Mucosa of descending colon (tissue), 3 donors: ENCODE data around the gene CRISP2. TPM values are rescaled to one million over a fixed set of nuclear protein-coding genes. Genes with fewer than 3 reads are reported as not detected.

Experiments used
- ATAC-seq: fragments of 200-7000 bp; cut with Tn5 transposase; one replicate; pipeline ENCODE4 v1.9.1; 2020; ENCODE audit warnings: mild to moderate bottlenecking, moderate library complexity
- DNase-seq, 3 donors: peaks; one replicate each; pipeline ENCODE4 v3.0.0-alpha.2; 2020
- H3K36me3 ChIP-seq: fragments of 200-600 bp; one replicate; pipeline ENCODE4 v1.8.0; 2021; ENCODE audit warnings: low read depth, mild to moderate bottlenecking
- H3K4me1 ChIP-seq: fragments of 200-600 bp; one replicate; pipeline ENCODE4 v1.8.0; 2021; ENCODE audit warnings: low read depth, mild to moderate bottlenecking
- H3K4me3 ChIP-seq: fragments of 200-600 bp; one replicate; pipeline ENCODE4 v1.8.0; 2021; ENCODE audit warnings: mild to moderate bottlenecking
- H3K9me3 ChIP-seq: fragments of 200-600 bp; one replicate; pipeline ENCODE4 v1.8.0; 2021; ENCODE audit warnings: mild to moderate bottlenecking
- intact Hi-C, 2 donors: fragments of 100-400 bp; cut with DNase I in 1 of 2; cut with micrococcal nuclease in 1 of 2; formaldehyde crosslinking; loops; one replicate each; pipeline versions ENCODE4 v1.11.0 to v1.11.1; 2022; cut with DNase I, micrococcal nuclease
- long read RNA-seq, 2 donors: library from polyadenylated mRNA; unstranded; transcript quantifications; one replicate each; pipeline ENCODE4 v2.0.0, GENCODE V29; 2019 to 2021
- total RNA-seq, 3 donors: library from RNA; stranded (reverse); fragmentation: NEBNext Ultra II Directional in 2 of 3; extraction: Animal tissue kit (Norgen Biotek cat#: 25700) in 2 of 3; gene quantifications; one replicate each; pipeline versions ENCODE4 v1.2.1 to v1.2.4, GENCODE V29; 2021 to 2023
- TF ChIP-seq, protein P1 (sequence below): fragments of 200-600 bp; IDR thresholded peaks from one replicate; pipeline ENCODE4 v1.8.0; 2022; ENCODE audit warnings: antibody characterized with exemption, mild to moderate bottlenecking
- donor health status: DM: no; HTN: no; CAD: no; lungs with moderate emphysema.
- donor health status: DM: no; HTN: no; CAD: no.
- donor health status: DM: no; HTN: yes; CAD: no.

CRISP2 gene, protein sequence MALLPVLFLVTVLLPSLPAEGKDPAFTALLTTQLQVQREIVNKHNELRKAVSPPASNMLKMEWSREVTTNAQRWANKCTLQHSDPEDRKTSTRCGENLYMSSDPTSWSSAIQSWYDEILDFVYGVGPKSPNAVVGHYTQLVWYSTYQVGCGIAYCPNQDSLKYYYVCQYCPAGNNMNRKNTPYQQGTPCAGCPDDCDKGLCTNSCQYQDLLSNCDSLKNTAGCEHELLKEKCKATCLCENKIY
- not detected for total RNA-seq
- long read RNA-seq, donor 1, result 0 reads
- long read RNA-seq, donor 2, result 0 reads

DNA sequence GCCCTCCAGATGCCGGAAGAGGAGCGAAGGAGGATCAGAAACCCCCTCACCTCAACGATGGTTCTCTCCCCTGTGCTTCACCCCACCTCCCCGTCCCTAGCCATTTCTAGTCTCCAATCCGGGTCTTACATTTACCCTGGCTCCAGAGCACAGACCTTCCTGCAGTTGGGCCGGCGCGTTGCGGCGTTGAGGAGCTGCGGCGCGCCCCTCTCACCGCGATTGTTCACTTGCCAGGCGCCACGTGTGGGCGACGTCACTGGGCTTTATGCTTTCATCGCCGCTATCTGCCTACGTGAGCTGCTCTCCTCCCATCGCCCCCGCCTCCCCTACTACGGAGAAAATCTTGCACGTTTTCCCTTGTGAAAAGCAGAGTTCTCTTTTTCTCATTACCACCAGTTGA lies at the start of gene CRISP2:
TSS of gene CRISP2 (minus strand) at position 198 of the 400 bp plus-strand sequence. CDS start 4,347 bp downstream, outside the sequence.
- ATAC-seq (no peak), DNase-seq (no peak)
- TF ChIP-seq, protein P1, sequence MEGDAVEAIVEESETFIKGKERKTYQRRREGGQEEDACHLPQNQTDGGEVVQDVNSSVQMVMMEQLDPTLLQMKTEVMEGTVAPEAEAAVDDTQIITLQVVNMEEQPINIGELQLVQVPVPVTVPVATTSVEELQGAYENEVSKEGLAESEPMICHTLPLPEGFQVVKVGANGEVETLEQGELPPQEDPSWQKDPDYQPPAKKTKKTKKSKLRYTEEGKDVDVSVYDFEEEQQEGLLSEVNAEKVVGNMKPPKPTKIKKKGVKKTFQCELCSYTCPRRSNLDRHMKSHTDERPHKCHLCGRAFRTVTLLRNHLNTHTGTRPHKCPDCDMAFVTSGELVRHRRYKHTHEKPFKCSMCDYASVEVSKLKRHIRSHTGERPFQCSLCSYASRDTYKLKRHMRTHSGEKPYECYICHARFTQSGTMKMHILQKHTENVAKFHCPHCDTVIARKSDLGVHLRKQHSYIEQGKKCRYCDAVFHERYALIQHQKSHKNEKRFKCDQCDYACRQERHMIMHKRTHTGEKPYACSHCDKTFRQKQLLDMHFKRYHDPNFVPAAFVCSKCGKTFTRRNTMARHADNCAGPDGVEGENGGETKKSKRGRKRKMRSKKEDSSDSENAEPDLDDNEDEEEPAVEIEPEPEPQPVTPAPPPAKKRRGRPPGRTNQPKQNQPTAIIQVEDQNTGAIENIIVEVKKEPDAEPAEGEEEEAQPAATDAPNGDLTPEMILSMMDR, result no peak
- H3K36me3 ChIP-seq, result no peaks in the 10 kb centered on the region
- H3K4me3 ChIP-seq, result no peak within 1 kb of the TSS
- H3K9me3 ChIP-seq, result no peaks in the 10 kb centered on the region
- intact Hi-C loops, result no loop called here
- no peaks in the 10 kb centered on the region for H3K4me1 ChIP-seq

DNA sequence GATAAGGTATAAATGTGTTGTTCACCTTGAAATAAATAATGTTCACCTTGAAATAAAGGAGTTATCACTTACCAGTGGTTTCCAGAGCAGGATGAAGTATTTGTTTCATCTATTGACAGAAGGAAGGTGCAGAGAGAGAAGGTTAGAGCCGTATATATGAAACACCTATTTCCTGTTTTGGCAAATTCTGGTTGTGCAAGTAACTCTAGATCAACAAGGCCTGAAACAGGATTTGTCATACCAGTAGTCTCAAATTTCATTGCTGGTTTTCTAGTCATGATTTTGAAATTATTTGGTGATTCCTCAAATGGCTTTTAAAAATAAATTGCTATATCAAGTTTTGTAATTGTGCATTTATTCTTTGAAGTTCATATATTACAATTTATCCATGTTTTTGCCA lies 30.9 kb upstream of the CRISP2 start, which contains the start of gene CRISP3:
TSS of gene CRISP3 (minus strand) at position 130 of the 400 bp plus-strand sequence. CDS start at position 109, 21 bp downstream.
- DNase-seq, result no peak
- H3K4me1 ChIP-seq, result no peaks in the 10 kb centered on the region
- intact Hi-C loops, result no loop called here
- H3K4me3 ChIP-seq, result no peak within 1 kb of the TSS
- TF ChIP-seq, protein P1, result no peak
- no peaks in the 10 kb centered on the region for H3K9me3 ChIP-seq
- no peak for ATAC-seq
- no peaks in the 10 kb centered on the region for H3K36me3 ChIP-seq

DNA sequence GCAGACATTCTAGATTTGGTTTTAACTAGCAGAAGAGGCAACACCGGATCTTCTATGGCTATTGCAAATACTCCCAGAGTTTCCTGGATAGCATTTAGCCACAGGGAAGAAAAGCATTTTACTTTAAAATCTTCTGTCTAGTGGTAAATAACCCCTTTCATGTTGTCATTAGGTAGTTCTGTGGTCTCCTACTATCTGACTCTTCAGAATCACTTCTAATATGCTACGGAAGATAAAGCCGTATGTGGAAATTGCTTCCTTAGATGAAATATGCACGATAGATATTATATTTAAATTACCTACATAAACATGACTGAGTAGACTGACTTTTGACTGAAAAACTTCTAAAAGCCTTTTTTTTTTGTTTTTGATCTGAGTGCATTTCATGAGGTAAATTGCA lies 30.1 kb upstream of the CRISP2 start:
- DNase-seq, result no peak
- TF ChIP-seq, protein P1, result no peak
- Histone ChIP-seq H3K4me1 (no peaks in the 10 kb centered on the region), H3K4me3 (no peak overlapping the region), H3K36me3 (no peaks in the 10 kb centered on the region), H3K9me3 (no peaks in the 10 kb centered on the region)
- no peak for ATAC-seq
- intact Hi-C loops, result no loop called here

DNA sequence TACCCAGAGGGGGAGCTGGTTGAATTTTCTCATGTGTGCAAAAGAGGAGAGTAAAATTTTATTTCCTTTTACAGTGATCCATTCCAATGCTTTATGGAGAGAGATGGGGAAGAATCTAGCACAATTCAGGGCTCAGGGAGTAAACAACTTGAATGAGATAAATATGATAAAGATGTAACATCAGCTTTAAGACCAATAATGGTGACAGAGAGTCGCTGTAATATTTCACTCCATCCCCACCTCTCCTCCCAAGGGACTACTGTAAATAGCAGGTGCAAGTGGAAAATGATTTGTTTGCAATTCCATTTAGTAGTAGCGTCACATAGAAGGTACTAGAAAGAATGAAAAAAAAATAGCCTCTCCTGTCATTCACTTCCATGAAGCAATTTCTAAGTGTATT lies 26.1 kb upstream of the CRISP2 start:
- H3K4me3 ChIP-seq, result no peak overlapping the region
- H3K36me3 ChIP-seq, result no peaks in the 10 kb centered on the region
- intact Hi-C loops, result no loop called here
- H3K9me3 ChIP-seq, result no peaks in the 10 kb centered on the region
- TF ChIP-seq, protein P1, result no peak
- DNase-seq (no peak), ATAC-seq (no peak)
- H3K4me1 ChIP-seq, result no peaks in the 10 kb centered on the region

DNA sequence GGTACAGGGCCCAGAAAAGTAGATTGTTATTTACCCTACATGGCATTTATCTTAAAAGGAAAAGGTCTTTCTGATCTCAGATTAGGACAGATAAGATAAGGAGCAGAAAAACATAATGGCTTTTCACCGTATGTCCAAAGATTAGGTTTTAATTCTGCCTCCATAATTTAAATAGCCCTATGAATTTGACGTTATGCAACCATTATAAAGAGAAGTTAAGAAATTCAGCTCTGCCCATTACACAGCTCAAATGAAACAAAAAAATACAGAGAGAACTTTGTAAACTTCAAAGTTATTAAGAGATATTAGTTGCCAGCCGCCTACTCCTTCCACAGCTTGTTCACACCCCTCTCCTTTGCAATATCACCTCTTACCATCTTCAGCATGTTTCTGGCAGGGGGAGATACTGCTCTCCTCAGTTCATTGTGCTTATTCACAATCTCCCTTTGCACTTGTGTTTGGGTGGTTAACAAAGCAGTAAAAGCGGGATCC lies 22.7 kb upstream of the CRISP2 start:
- DNase-seq (no peak), ATAC-seq (no peak)
- Histone ChIP-seq H3K9me3 (no peaks in the 10 kb centered on the region), H3K4me3 (no peak overlapping the region), H3K36me3 (no peaks in the 10 kb centered on the region), H3K4me1 (no peaks in the 10 kb centered on the region)
- TF ChIP-seq, protein P1, result no peak
- intact Hi-C loops, result no loop called here
